ENCODE results near the gene UBAC2. TPM values are rescaled to one million over a fixed set of nuclear protein-coding genes. Genes with fewer than 3 reads are reported as not detected.

Gene UBAC2
- total RNA-seq, 3 donors from 2014 or later = 57.4 to 74.2 (median 67.5) TPM

GRCh38 chr13:99205621-99206220, 5.1 kb downstream of the UBAC2 start:
- no peak for ATAC-seq
- H3K4me1 ChIP-seq (ENCODE audit: low read depth) = peaks cover 20% of the 10 kb centered on the region
- no peak overlapping the region for H3K4me3 ChIP-seq
- intact Hi-C loops (cut with DNase I, micrococcal nuclease) = no loop called here
- H3K36me3 ChIP-seq (ENCODE audit: low read depth) = no peaks in the 10 kb centered on the region
- DNase-seq = no peak
- TF ChIP-seq CTCF (IDR thresholded peaks at IDR 0.05) = no peak
- no peaks in the 10 kb centered on the region for H3K9me3 ChIP-seq

GRCh38 chr13:99206226-99206625, 5.6 kb downstream of the UBAC2 start:
- Histone ChIP-seq H3K4me3 (no peak overlapping the region), H3K36me3 (ENCODE audit: low read depth) (no peaks in the 10 kb centered on the region), H3K4me1 (ENCODE audit: low read depth) (peaks cover 20% of the 10 kb centered on the region), H3K9me3 (no peaks in the 10 kb centered on the region)
- ATAC-seq (no peak), DNase-seq (no peak)
- intact Hi-C loops (cut with DNase I, micrococcal nuclease) = no loop called here
- TF ChIP-seq CTCF (IDR thresholded peaks at IDR 0.05) = no peak

GRCh38 chr13:99206873-99207272, 6.2 kb downstream of the UBAC2 start:
- no peak for DNase-seq

GRCh38 chr13:99207511-99207910, 6.9 kb downstream of the UBAC2 start:
- Histone ChIP-seq H3K36me3 (ENCODE audit: low read depth) (no peaks in the 10 kb centered on the region), H3K4me1 (ENCODE audit: low read depth) (peaks cover 15% of the 10 kb centered on the region), H3K9me3 (no peaks in the 10 kb centered on the region), H3K4me3 (no peak overlapping the region)
- intact Hi-C loops (cut with DNase I, micrococcal nuclease) = no loop called here
- TF ChIP-seq CTCF (IDR thresholded peaks at IDR 0.05) = no peak
- ATAC-seq = no peak
- no peak for DNase-seq

More at GRCh38 chr13:99206873-99207272, 6.2 kb downstream of the UBAC2 start:
- Histone ChIP-seq H3K9me3 (no peaks in the 10 kb centered on the region), H3K36me3 (ENCODE audit: low read depth) (no peaks in the 10 kb centered on the region), H3K4me3 (no peak overlapping the region), H3K4me1 (ENCODE audit: low read depth) (peaks cover 20% of the 10 kb centered on the region)
- no peak for ATAC-seq
- no peak for TF ChIP-seq CTCF (IDR thresholded peaks at IDR 0.05)
- intact Hi-C loops (cut with DNase I, micrococcal nuclease) = no loop called here

- H3K36me3 ChIP-seq (ENCODE audit: low read depth) = no peaks in the 10 kb centered on the region
- intact Hi-C loops (cut with DNase I, micrococcal nuclease) = no loop called here
- no peak for ATAC-seq
- DNase-seq = no peak
- H3K4me3 ChIP-seq = no peak overlapping the region
- peaks cover 10% of the 10 kb centered on the region for H3K4me1 ChIP-seq (ENCODE audit: low read depth)
- H3K9me3 ChIP-seq = no peaks in the 10 kb centered on the region
- no peak for TF ChIP-seq CTCF (IDR thresholded peaks at IDR 0.05)
These were observed 7.5 kb downstream of the UBAC2 start for GRCh38 chr13:99208185-99208584.
